NCI-H2227 (cell line): Measurements from ENCODE around the gene INHBB.
A peak's percentile ranks its signal among the peaks of the same experiment; 100 is the strongest.

Experiments used
- DNase-seq: peaks from one replicate; lab custom pipeline; 2025; ENCODE audit not compliant: unreplicated experiment; lab: John Stamatoyannopoulos, UW

Gene INHBB

DNA sequence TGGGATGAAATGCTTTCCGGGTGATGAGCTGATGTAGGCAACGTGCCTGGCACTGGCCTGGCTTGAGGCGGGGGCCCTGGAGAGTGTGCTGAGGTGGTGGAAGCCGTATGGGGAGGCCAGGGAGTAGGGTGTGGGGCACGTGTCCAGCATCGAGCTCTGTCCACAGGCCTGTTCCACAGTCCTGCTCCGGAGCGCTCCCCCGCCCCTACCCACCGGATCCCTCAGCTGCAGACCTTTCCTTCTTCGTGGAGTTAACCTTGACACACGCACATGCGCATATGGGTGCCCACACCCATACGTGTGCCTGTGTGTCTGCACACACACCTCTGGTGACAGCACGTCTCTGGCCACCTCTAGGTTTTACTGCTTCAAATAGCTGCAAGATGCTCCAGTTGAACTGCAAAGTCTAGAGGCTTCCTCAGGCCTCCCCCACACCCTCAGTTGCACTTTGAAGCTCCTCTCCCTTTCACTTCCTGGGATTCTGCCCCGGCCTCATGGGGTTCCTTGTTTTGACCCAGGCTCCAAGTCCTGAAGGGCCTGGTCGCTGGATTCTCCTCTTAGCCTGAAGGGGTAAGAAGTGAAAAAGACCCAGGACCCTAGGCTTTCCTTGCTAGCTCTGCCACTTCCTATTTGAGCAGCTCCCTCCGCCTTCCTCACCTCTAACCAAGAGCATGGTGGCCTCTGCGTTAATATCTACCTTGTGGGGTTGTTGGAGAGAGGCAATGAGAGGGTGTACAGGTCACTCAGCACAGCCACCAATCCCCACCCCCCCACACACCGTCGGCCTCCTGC lies 49.5 kb downstream of the INHBB start:
- no peak for DNase-seq

DNA sequence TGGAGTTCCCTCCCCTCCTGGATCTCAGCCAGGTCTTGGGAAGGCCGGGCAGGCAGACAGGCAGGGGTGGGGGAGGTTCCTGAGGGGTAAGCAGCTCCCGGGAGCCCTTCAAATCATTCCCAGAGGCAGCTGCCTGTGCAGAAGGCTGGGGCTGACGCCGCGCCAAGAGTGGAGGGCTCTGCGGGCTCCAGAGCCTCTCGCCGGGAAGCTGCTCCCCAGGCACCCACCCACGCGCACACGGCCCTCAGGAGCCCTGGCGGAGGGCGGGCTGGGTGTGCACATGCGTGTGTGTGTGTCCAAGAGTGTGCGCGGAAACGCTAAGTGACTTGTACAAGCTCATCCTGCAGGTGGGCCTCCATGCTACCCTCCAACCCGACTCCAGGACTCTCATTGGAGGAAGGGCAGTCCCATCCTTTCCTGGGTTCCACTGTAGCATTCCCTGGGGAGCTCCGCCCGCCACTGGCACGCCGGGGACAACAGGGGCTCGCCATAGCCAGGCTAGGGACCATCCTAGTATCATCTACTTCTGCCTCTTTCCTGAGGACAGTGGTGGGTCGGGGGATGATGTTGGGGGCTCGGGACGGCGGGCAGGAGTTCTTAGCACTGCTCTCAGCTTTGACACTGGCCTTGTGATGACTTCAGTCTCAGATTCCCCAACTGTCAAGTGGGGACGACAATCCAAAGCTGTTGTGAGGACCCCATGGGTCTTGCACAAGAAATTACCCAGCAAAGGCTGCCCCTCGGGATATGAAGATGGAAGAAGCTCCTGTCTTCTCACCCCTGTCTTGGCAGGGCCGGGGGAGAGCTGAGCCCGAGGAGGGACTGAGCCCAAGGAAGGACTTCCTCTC lies 50.3 kb downstream of the INHBB start:
- peak; percentile 89 for DNase-seq

DNA sequence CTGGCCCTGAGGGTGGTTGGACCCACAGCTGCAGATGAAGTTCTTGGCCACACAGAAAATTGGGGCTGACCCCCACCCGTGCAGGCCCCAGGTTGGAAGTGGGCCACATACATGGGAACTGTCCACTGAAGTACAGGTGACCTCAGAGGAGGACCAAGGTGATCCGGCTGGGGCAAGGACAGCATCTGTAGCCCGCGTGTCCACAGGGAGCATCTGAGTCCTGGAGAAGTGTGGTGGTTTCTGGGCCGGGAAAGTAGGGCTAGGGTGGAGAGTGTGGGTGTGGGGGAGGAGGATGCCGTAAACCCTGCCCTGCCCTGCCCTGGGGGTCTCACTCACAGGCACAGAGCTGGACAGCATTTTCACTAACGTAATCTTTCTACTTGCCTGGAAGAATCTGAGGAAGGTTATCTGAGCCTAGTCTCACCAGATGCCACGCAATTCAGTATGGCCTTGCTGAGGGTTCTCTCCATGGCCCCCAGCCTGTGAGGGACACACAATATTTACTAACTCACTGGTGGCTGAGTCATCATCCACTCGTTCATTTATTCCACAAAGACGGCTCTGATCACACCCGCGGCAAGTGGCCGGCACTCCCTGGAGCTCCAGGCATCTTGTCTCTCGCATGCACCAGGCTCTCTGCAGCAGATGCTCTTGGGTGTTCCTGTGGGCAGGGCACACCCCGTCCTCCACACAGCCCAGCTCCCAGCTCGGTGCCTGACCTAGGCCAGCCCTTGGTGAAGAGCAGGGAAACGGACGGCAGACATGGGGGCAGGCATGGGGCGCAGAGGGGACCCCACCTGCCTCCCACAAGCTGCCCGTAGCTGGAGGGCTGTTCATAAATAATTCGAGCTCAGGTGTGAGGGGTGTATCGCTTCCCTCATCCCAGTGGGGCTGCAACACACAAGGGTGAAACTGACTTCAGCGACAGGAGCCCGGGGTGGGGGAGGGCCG lies 51.2 kb downstream of the INHBB start:
- DNase-seq: no peak

DNA sequence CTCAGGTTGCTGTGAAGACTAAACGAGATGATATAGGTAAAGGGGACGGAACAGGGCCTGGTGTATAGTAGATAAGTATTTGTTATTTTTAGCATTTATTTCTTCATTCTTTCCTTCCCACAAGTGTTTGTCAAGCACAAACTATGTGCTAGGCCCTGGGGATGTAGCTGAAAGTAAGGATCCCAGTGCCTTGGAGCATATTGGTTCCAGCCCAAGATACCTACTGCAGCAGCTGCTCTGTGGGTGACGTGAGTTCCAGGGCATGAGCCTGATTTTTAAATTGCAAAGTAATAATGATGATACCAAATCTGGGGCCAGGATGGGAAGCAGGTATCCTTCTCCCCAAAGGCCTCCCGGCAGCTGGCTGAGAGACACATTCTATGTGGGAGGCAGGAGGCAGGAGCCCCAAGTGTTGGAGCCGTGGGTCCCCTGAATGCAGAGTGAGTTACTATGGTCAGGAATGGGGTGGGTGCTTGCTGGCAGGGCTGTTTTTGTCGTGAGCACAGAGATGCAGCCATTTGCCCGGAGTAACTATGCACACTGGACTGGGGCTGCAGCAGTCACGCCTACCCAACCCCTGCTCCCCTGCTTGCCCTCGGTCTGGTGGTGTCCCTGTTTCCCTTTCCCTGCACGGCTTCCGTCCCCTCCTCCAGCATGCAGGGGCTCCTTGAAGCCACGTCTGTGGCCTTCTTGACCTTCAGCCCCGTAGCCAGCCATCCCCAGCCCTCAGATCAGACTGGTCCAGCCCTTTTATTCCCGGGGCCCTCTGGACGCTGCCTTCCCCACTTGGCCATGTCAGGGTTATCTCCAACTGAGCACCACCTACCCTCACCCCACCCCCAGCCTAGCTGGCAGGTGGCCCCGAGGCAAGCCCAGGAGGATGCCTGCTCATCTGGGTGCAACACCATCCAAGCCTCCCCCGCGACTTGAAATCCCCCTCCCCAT lies 52.4 kb downstream of the INHBB start:
- DNase-seq: no peak

DNA sequence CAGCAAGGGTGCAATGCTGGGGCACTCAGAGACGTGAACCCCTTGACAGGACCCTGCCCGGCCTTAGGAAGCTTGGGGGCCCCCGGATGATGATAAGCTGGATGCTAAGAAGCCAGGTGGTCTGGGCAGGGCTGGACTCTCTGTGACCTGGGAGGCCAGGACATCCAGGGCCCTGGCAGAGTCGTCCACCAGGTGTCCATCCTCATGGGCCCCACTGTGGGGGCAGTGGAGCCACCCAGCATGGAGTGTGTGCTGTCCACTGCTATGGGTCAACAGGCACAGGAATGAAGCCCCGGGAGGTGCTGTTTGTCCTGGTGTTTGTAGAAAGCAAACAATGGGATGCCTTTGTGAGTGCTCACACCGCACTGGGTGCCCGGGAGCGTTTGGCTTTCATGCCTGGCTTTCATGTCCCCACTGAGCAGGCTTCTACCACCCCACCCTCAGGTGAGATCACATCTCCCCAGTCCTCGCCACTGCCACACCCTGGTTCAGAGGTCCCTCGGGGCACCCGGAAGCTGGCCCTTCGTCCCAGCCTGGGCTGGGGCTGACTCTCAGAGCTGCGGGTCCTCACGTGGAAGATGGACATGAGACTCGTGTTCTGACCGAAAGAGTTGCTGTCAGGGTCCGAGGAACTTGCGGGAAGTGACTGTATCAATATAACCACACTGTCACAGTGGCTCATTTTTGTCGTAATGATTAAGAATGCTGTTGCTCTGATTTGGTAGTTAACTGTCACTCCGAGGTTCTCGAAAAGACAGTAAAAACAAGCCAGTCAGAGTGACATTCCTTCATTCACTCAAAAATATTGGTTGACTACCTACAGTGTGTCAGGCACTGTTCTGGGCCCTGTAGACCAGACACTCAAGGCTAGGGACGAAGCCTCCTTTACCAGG lies 53.3 kb downstream of the INHBB start:
- no peak for DNase-seq

DNA sequence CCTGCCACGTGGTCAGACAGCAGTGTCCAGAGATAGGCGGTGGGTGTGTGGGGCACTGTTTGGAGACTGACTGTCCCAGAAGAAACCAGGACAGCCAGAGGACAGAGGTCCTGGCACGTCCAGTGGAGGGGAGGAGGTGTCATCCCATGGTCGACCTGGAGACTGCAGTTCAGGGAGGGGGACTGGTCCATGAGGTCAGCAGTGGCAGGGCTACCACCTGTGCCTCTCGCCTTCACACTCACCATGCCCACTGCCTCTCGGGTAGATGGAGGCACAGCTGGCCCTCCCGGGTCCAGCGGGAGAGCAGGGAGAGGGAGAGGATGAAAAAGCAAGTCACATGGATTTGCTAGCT lies 53.9 kb downstream of the INHBB start:
- DNase-seq: no peak

DNA sequence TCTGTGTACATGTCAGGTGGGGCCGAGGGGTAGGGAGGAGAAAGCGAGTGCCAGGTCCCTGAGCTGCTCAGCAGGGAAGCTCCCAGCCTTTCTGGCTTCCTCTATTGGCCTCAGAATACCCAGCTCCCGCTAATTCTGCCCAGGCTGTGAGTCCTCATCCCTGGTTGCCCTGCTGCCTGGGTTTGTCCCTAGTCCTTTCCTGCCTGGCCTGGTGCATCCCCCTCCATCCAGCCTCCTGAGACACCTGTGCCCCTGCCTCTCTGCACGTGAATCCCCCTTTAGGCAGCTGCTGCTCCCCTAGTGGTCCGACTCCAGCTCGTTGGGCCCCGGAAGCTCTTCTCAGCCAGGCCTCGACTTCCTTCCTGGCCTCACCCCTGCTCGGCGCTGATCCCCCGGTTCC lies 54.6 kb downstream of the INHBB start:
- DNase-seq: no peak
